AG04449 (cell line): ENCODE measurements around the gene KAZN.

Source experiments
- CTCF ChIA-PET: fragments of 350-600 bp; formaldehyde crosslinking; extraction: SDS; loops from one replicate; lab custom pipeline; 2021; ENCODE audit warnings: antibody characterized with exemption; lab: Yijun Ruan, JAX
- POLR2A ChIA-PET: fragments of 400-600, 350-600 bp; formaldehyde crosslinking; extraction: SDS; loops from one replicate; lab custom pipeline; 2020; ENCODE audit warnings: antibody characterized with exemption, inconsistent platforms; lab: Yijun Ruan, JAX
- DNase-seq: peaks from one replicate; pipeline ENCODE4 v3.0.0-alpha.2; 2010; ENCODE audit warnings: low read depth, low spot score
- H3K4me3 ChIP-seq: 2 replicates; pipeline ENCODE4 v1.5.1; 2011; ENCODE audit warnings: low read depth, mild to moderate bottlenecking, control low read depth, low read length
- TF ChIP-seq, protein P1 (sequence below): IDR thresholded peaks from one replicate; pipeline ENCODE4 v1.5.1; 2011; ENCODE audit warnings: mild to moderate bottlenecking, moderate library complexity, low read length, control low read depth, inconsistent platforms; ENCODE audit not compliant: insufficient read depth; ENCODE audit errors: missing control alignments

Gene KAZN

DNA sequence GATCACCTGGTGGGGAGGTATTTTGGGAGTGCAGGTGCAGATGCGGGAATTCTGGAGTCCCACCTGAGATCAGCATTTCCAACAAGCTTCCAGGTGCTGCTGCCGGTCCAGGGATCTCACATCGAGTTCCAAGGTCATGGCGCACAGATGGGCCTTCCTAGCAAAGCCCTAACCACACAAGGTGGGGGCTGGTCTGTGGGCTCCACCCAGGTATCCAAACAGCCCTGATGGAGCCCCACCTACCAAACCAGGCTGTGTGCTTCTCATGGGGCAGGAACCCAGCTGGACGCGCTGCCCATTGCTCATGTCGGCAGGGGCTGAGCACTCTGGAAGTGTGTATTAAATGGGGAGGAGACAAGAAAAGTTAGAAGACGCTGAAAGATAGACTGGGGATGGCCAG lies 520.1 kb downstream of the KAZN start:
- TF ChIP-seq, protein P1, sequence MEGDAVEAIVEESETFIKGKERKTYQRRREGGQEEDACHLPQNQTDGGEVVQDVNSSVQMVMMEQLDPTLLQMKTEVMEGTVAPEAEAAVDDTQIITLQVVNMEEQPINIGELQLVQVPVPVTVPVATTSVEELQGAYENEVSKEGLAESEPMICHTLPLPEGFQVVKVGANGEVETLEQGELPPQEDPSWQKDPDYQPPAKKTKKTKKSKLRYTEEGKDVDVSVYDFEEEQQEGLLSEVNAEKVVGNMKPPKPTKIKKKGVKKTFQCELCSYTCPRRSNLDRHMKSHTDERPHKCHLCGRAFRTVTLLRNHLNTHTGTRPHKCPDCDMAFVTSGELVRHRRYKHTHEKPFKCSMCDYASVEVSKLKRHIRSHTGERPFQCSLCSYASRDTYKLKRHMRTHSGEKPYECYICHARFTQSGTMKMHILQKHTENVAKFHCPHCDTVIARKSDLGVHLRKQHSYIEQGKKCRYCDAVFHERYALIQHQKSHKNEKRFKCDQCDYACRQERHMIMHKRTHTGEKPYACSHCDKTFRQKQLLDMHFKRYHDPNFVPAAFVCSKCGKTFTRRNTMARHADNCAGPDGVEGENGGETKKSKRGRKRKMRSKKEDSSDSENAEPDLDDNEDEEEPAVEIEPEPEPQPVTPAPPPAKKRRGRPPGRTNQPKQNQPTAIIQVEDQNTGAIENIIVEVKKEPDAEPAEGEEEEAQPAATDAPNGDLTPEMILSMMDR = no peak
- CTCF ChIA-PET = interaction anchor here (1.0 to 1.1 kb wide), 2 partner anchors 10 to 32 kb away, joined by 3 to 4 read pairs; no protein-coding TSS in a partner anchor
- DNase-seq = no peak
- H3K4me3 ChIP-seq = no peak overlapping the region
- POLR2A ChIA-PET = no interaction called here

DNA sequence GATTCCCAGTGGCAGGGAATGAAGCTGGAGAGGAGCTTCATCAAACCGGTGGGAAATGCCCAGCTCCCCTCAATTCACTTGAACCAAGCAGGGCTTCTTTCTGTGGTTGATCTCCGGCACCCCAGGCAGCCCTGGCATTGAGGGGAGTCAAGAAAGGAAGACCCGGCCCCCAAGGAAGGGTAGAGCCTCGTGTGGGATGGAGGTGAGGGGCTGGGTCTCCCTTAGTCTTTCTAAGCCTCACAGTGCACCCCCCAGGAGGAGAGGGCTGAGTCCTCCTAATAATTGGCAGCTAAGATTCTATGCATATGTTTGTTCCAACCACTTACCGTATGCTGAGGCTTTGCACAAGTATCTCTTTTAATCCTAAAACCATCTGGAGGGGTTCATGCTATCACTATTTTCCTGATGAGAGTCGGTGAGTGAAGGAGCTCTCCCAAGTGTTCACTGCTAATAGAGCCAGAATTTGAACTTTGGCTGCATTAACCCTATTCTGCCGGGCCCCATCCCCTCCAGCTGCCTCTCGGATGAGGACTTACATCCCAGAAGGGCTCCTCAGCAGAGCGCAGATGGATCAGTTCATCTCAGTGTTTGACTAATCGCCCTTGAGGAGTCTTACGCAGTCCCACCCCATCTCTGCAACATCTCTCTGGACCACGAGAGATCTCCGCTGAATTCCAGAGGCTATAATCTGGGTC lies 521.9 kb downstream of the KAZN start:
- POLR2A ChIA-PET = no interaction called here
- TF ChIP-seq, protein P1 = no peak
- DNase-seq = no peak
- CTCF ChIA-PET = interaction anchor here (1.0 to 1.5 kb wide), 4 partner anchors 8 to 152 kb away, joined by 3 to 5 read pairs (median 3); no protein-coding TSS in a partner anchor
- H3K4me3 ChIP-seq = no peak overlapping the region

DNA sequence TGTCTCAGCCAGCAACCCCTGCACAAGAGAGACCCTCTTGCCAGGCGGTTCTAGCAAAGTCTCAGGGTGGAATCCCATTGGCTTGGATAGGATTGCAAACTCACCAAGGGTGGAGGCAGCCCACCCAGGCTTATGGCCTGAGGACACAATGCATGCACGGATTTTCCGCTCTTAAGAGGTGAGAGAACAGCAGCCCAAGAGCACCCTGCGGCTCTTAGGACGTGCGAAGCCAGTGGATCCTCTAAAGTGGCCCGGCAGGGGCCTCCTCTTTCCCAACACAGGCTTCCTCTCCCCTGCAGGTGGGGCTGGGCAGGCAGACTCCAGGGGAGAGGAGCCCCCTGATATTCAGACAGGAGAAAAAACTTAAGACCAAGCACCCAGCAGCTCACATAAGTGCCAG lies 523.8 kb downstream of the KAZN start:
- no peak for DNase-seq
- TF ChIP-seq, protein P1 = no peak
- POLR2A ChIA-PET = no interaction called here
- H3K4me3 ChIP-seq = no peak overlapping the region
- CTCF ChIA-PET = interaction anchor here (1.5 to 1.9 kb wide), 2 partner anchors 8 to 154 kb away, joined by 4 to 5 read pairs; no protein-coding TSS in a partner anchor

DNA sequence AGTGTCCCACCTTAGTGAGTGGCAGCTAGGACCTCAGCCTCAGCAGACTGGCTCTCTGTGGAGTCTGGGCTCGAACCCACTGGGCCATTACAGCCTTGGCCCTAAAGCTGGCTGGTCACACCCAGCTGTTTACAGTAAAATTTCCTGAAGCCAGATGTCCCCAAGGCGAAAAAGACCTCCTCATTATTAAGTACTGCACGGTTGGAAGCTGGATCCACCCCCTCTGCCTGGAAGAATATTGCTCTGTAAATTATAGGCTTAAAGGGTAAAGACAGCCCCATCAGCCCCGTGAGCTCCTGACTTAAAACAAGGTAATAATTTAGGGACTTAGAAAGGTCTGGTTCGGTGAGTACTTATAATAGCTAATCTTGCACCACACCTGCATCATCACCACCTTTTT lies 524.8 kb downstream of the KAZN start:
- POLR2A ChIA-PET = no interaction called here
- no peak for DNase-seq
- CTCF ChIA-PET = interaction anchor here (0.8 to 1.9 kb wide), 6 partner anchors 9 to 182 kb away, joined by 3 to 8 read pairs (median 4); no protein-coding TSS in a partner anchor
- TF ChIP-seq, protein P1 = no peak
- no peak overlapping the region for H3K4me3 ChIP-seq

DNA sequence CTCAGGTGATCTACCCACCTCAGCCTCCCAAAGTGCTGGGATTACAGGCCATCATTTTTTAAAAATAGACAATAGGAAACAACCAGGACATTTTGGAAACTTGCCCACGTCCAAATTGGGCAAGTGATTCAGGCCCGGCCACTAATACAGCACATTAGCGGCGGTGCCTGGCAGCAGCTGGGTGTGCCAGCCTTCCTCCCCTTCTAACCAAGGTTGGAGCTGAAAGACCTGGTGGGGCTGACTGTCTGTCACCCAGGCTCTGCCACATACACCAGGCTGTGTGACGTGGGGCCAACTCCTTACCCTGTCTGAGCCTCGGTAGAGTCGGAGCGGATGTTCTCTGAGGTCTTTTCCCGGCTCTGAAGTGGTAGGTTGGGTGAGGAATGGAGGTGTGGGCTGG lies 525.4 kb downstream of the KAZN start:
- CTCF ChIA-PET = interaction anchor here (1.2 to 1.9 kb wide), 4 partner anchors 10 to 181 kb away, joined by 4 to 8 read pairs (median 4); no protein-coding TSS in a partner anchor
- POLR2A ChIA-PET = no interaction called here
- TF ChIP-seq, protein P1 = no peak

DNA sequence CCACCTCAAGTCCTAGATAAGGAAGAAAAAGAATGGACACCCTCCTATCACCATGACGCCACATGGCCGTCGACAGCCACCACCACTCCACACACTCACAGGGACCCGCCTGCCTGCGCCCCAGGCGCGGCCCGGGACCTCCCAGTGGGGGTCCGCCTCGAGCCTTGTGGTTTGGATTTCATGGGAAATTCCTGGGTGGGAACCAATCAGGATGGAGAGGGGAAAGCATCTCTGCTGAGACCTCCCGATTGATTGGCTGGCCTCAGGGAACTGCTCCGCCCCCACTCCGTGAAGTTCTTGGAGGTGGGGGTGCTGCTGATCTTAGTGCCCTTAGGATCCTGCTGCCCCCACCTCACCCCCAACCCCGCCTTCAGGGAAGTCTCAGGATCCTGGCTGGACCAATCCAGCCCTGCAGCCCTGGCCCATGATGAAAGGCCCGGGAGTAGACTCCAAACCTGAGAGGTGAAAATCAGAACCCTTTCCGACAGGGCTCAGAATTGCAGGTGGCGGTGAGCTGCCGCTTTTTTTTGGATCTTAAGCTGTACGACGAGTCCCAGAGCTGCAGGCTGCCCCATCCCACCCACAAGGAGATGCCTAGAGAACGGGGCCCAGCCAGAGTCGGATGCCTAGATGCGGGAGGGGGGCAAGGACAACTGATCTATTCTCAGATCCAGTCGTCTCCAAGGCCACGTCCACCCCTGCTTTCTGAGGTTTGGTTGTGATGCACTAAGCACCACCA lies 526.0 kb downstream of the KAZN start:
- ChIA-PET CTCF (interaction anchor here (1.6 kb wide), 1 partner anchor 26 kb away, joined by 4 read pairs; no protein-coding TSS in a partner anchor), POLR2A (no interaction called here)
- TF ChIP-seq, protein P1 = no peak
- DNase-seq = no peak
- H3K4me3 ChIP-seq = no peak overlapping the region

More for the DNA sequence above, 525.4 kb downstream of the KAZN start:
- no peak for DNase-seq
- H3K4me3 ChIP-seq = no peak overlapping the region
